ENCODE measurements around the gene SLC10A4. TPM values are rescaled to one million over a fixed set of nuclear protein-coding genes. Genes with fewer than 3 reads are reported as not detected.

The SLC10A4 gene
- total and polyA plus RNA-seq, 2 of the 8 experiments (the other 6 are each of a cell fraction or from before 2014, with no cell fraction given) = 4.5 to 5.6 TPM

DNA sequence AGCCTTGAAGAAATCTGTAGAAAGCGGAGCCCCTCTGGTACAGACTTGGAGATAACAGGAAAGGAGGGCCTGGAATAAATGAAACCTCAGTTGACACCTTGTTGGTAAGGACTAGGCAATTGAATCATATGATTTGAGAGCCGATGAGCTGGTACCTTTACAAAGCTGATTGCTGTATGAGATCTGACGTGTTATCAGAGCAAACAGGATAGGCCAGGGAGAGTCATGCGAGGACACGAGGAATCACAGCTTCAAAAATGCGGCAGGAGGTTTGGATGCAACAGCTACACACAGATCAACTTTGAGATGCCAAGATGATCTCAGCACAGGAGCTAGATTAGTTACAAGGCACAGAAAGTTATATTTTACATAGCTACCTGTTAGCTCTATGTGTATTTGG, 7.4 kb upstream of the SLC10A4 start:
- no peaks in the 10 kb centered on the region for H3K9me3 ChIP-seq (ENCODE audit: insufficient read depth in 2 of 2, low read depth in 1 of 2, low read length in 1 of 2)
- no peak for TF ChIP-seq KDM5A (IDR thresholded peaks at IDR 0.05; ENCODE audit: low read length)
- no peak for TF ChIP-seq MAX (IDR thresholded peaks at IDR 0.05)
- no peak for TF ChIP-seq SIRT6 (IDR thresholded peaks at IDR 0.05; ENCODE audit: low read length)
- no peak overlapping the region for H2BK12ac ChIP-seq (ENCODE audit: low read depth, low read length)
- H3K79me1 ChIP-seq (ENCODE audit: low read depth, low read length) = no peaks in the 10 kb centered on the region
- H4K5ac ChIP-seq (ENCODE audit: insufficient read length, low read depth, low read length) = no peak overlapping the region
- no peak overlapping the region for H3K9ac ChIP-seq (replicated peaks in 1 of 4; ENCODE audit: extremely low read depth in 1 of 4, low read depth in 3 of 4, low read length in 3 of 4)
- H3K4me3 ChIP-seq (ENCODE audit: extremely low read depth in 1 of 4, insufficient read depth in 2 of 4, low read depth in 3 of 4, low read length in 4 of 4) = no peak overlapping the region
- H3K4me2 ChIP-seq (ENCODE audit: insufficient read depth in 1 of 2, low read depth in 2 of 2, low read length in 2 of 2) = no peak overlapping the region
- POLR2A ChIA-PET (ENCODE audit: partially characterized antibody) = no interaction called here
- DNase-seq (ENCODE audit: low read depth in 1 of 2, low spot score in 2 of 2) (no peak), FAIRE-seq (no peak)
- H3K27ac ChIP-seq (ENCODE audit: low read depth, low read length) = no peak overlapping the region
- no peaks in the 10 kb centered on the region for H4K20me1 ChIP-seq (replicated peaks in 1 of 2; ENCODE audit: control insufficient read depth in 1 of 2, insufficient read depth in 2 of 2, low read length in 2 of 2)
- H2BK120ac ChIP-seq (replicated peaks; ENCODE audit: low read depth, low read length) = no peak overlapping the region
- 91% methylated on average over 6 of the region's 6 CpGs; no CpG with 5 or more reads in 1 of the 2 experiments for WGBS, 2 experiments (ENCODE audit: extremely low coverage in 1 of 2, insufficient coverage in 1 of 2, insufficient read length in 1 of 2, insufficient replicate concordance in 2 of 2, low coverage in 1 of 2, low lambda C conversion rate in 2 of 2, missing lambda C conversion rate in 1 of 2)
- H3K36me3 ChIP-seq (ENCODE audit: control insufficient read depth in 2 of 4, insufficient read depth in 4 of 4, low read length in 3 of 4) = no peaks in the 10 kb centered on the region
- no peak overlapping the region for H3K4ac ChIP-seq (replicated peaks; ENCODE audit: insufficient read length, low read depth, low read length)
- H3K23ac ChIP-seq (ENCODE audit: insufficient read length) = no peak overlapping the region
- H2BK5ac ChIP-seq (ENCODE audit: low read depth, low read length) = no peak overlapping the region
- H3K18ac ChIP-seq (ENCODE audit: extremely low read depth, low read length) = no peak overlapping the region
- H4K91ac ChIP-seq (replicated peaks; ENCODE audit: insufficient read length, low read length) = no peak overlapping the region
- no peaks in the 10 kb centered on the region for H3K79me2 ChIP-seq (ENCODE audit: control insufficient read depth in 1 of 2, insufficient read depth in 2 of 2, low read length in 2 of 2)
- CTCF ChIA-PET (ENCODE audit: partially characterized antibody) = interaction anchor here (0.9 to 2.3 kb wide), 4 partner anchors 9 to 70 kb away, joined by 3 to 7 read pairs (median 4); no protein-coding TSS in a partner anchor
- no peaks in the 10 kb centered on the region for H3K4me1 ChIP-seq (replicated peaks in 1 of 4; ENCODE audit: control insufficient read depth in 3 of 4, insufficient read depth in 4 of 4, low read length in 3 of 4)
- H3K14ac ChIP-seq (ENCODE audit: insufficient read length) = no peak overlapping the region
- H3K27me3 ChIP-seq (replicated peaks in 1 of 4; ENCODE audit: control insufficient read depth in 3 of 4, extremely low read depth in 1 of 4, insufficient read depth in 3 of 4, low read length in 3 of 4) = 0 out of 7 replicates have a peak, but pooled peaks cover 0 to 2% (median 0%) of the 10 kb centered on the region in 4 experiments
- no peak overlapping the region for H4K8ac ChIP-seq (ENCODE audit: extremely low read depth, insufficient read depth, low read length)
- H2BK20ac ChIP-seq (ENCODE audit: low read length) = no peak overlapping the region
- no peak overlapping the region for H2AK5ac ChIP-seq (ENCODE audit: low read depth, low read length)
- no peaks in the 10 kb centered on the region for H3K23me2 ChIP-seq (ENCODE audit: low read depth, low read length)
- no peak overlapping the region for H2AFZ ChIP-seq (ENCODE audit: low read length)
- no peak overlapping the region for H3K56ac ChIP-seq (replicated peaks; ENCODE audit: insufficient read length, low read depth, low read length)
- H2BK15ac ChIP-seq (ENCODE audit: low read length) = no peak overlapping the region
